GM12875 (cell line): Measurements from ENCODE around the gene DNAJC15.
"Not testable (repeated sequence)": the region's sequence is repeated elsewhere in the genome, so short reads cannot be mapped to it uniquely, and the experiment has no call there.

Experiments used
- H3K4me3 ChIP-seq: one replicate; pipeline ENCODE4 v1.5.1; 2011; ENCODE audit warnings: low read depth, low read length, control low read depth
- TF ChIP-seq, protein P1 (sequence below): IDR thresholded peaks from 2 replicates; pipeline ENCODE4 v1.5.1; 2011; ENCODE audit warnings: low read depth, mild to moderate bottlenecking, control low read depth, inconsistent platforms, low read length, moderate library complexity, borderline replicate concordance; ENCODE audit not compliant: insufficient read depth

Gene DNAJC15

DNA sequence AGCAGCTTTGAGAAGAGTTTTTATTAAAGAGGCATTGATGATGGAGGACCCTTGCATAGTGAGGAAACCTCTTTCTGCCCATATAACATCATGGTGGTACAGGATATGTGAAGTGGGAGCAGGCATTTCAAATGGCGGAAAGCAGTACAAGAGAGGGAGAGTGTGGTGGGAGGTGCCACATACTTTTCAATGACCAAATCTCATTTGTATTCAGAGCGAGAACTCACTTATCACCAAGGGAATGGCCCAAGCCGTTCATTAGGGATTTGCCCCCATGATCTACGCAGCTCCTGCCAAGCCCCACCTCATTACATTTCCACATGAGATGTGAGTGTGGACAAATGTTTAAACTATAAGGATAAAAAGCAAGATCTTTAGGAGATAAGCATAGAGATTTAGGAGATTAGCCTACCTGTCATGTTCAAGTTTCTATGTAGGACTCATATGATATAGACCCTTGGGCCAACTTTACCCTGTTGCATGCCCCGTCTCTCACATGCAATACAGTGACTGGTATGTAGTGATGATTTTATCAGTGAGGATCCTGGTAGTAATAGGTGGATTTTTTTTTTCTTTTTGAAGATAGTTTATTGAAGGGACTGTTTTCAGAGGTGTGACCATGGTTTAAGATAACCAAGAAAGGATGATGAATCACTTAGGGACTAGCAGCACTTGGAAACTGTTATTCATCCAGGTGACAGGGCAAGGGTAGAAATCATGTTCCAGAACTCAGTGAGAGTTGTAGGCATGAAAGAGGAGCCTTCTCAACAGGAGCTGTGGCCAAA is 38.3 kb downstream of the DNAJC15 start:
- TF ChIP-seq, protein P1, sequence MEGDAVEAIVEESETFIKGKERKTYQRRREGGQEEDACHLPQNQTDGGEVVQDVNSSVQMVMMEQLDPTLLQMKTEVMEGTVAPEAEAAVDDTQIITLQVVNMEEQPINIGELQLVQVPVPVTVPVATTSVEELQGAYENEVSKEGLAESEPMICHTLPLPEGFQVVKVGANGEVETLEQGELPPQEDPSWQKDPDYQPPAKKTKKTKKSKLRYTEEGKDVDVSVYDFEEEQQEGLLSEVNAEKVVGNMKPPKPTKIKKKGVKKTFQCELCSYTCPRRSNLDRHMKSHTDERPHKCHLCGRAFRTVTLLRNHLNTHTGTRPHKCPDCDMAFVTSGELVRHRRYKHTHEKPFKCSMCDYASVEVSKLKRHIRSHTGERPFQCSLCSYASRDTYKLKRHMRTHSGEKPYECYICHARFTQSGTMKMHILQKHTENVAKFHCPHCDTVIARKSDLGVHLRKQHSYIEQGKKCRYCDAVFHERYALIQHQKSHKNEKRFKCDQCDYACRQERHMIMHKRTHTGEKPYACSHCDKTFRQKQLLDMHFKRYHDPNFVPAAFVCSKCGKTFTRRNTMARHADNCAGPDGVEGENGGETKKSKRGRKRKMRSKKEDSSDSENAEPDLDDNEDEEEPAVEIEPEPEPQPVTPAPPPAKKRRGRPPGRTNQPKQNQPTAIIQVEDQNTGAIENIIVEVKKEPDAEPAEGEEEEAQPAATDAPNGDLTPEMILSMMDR: no peak
- no peak overlapping the region for H3K4me3 ChIP-seq

DNA sequence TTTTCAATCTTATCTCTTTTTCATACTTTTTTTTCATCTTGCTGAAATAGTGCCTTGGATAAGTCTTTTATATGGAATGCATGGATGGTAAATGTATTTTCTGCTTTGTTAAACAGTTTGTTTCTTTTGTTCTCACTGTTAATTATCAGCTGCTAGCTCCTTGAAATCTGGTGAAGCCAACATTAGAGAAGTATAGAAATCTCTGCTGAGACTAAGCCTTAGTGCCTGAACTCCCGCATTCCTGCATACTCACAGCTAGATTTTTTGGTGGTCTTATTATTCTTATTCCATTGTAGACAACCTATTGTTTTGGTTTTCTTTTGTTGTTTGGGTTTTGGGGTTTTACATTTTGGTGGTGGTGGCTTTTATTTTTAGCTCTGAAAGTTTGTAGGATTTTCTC is 48.4 kb downstream of the DNAJC15 start:
- TF ChIP-seq, protein P1: no peak
- H3K4me3 ChIP-seq: no peak overlapping the region

DNA sequence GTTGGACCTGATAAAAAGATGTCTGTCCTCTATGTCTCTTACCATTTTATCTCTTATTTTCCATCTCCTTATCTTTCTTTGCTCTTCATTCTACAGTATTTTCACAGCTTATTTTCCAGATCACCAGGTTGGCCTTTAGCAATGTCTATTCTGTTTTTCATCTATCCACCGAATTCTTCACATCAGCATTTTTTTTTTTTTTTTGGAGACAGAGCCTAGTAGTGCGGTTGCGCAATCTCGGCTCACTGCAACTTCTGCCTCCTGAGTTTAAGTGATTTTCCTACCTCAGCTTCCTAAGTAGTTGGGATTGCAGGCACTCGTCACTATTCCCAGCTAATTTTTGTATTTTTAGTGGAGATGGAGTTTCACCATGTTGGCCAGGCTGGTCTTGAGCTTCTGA is 49.0 kb downstream of the DNAJC15 start:
- TF ChIP-seq, protein P1: no peak

DNA sequence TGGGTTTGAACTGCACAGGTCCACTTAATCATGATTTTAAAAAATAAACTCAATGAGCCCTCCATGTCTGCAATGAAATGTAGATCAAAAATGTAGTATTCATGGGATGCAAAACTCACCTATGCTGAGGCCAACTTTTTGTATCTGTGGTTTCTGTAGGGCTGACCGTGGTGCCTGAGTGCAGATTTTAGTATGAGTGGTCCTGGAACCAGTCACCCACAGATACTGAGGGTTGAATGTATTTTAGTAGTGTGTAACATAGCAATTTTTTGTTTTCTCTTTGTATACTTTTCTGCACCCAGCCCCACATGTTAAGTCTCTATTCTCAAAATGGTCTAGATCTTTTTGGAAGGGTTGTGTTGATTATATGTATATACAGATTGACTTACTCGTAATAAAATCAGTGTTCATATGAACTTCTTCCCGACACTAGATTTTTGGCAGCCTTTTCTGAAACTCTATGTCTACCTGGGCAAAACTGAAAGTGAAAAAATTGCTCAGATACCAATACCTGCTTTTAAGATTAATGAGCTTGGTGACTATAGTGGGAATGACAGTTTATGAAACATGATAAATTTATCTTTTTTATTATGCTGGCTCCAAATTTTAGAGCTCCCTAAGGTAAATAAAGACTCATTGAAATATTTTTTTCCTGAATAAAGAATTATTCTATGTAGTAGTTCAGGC is 51.6 kb downstream of the DNAJC15 start:
- no peak overlapping the region for H3K4me3 ChIP-seq
- TF ChIP-seq, protein P1: no peak

More for the DNA sequence above, 49.0 kb downstream of the DNAJC15 start:
- no peak overlapping the region for H3K4me3 ChIP-seq

DNA sequence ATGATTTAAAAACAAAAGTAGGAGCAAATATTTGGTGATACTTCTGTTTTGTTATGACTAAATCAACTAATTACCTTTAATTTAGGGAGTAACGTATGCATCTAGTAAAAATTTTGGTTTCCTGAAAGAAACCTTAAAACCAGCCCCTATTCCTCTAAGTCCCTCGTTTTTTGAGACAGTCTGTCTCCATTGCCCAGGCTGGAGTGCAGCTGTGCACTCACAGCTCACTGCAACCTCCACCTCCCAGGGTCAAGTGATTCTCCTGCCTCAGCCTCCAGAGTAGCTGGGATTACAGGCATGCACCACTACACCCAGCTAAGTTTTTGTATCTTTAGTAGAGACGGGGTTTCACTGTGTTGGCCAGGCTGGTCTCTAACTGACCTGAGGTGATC is 52.1 kb downstream of the DNAJC15 start:
- H3K4me3 ChIP-seq: not testable (repeated sequence)

DNA sequence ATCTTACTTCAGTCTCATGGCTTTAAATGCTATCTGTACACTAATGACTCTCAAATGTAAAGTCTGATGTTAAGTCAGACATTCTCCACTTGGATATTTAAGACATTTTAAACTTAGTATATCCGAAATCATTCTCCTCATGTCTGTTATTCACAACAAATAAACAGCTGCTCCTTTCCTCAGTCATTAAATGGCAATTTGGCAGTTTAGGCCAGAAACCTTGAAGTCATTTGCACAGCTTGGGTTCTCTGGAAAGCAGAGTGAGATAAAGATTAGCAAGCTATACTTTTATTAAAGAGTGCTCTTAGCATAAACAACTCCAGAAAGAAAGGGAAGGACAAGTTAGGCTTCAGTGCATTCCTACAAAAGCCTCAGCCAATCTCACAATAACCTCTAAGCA is 53.7 kb downstream of the DNAJC15 start:
- H3K4me3 ChIP-seq: no peak overlapping the region
- TF ChIP-seq, protein P1: no peak

DNA sequence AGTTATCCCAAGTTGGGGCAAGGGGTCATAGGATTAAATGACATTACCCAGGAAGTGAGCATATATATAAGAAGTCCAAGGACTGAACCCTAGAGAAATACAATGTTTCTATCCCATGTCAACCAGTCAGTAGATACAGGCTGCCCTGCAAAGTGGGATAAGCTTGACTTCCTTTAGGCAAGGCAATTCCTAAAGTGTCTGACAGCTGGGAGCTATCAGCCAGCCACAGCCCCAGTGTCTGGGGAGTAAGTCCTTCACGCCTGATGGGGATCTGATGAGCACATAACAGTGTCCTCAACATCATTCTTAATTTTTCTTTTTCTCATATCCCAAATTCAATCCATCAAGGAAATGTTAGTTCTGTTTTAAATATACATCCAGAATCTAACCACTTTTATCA is 54.1 kb downstream of the DNAJC15 start:
- TF ChIP-seq, protein P1: no peak

DNA sequence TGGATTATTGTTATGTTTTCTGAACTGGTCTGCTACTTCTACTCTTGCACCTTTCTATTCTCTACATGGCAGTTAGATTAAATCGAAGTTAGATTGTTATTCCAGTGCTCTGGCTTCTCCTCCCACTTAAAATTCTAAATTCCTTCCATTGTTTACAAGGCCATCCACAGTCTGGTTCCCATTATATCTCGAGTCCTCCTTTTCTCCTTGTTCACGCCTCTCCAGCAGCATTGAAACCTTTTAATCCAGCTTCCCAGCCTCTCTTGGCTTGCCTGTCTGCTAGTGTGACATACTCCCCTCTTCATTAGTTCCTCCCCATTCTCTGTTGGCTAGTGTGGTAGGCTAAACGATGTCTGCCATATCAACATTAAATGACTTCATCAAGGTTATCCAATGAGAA is 54.5 kb downstream of the DNAJC15 start:
- H3K4me3 ChIP-seq: no peak overlapping the region
- TF ChIP-seq, protein P1: no peak

More for the DNA sequence above, 54.1 kb downstream of the DNAJC15 start:
- H3K4me3 ChIP-seq: no peak overlapping the region
